ENCODE measurements around the gene ZFAND3.

The ZFAND3 gene

DNA sequence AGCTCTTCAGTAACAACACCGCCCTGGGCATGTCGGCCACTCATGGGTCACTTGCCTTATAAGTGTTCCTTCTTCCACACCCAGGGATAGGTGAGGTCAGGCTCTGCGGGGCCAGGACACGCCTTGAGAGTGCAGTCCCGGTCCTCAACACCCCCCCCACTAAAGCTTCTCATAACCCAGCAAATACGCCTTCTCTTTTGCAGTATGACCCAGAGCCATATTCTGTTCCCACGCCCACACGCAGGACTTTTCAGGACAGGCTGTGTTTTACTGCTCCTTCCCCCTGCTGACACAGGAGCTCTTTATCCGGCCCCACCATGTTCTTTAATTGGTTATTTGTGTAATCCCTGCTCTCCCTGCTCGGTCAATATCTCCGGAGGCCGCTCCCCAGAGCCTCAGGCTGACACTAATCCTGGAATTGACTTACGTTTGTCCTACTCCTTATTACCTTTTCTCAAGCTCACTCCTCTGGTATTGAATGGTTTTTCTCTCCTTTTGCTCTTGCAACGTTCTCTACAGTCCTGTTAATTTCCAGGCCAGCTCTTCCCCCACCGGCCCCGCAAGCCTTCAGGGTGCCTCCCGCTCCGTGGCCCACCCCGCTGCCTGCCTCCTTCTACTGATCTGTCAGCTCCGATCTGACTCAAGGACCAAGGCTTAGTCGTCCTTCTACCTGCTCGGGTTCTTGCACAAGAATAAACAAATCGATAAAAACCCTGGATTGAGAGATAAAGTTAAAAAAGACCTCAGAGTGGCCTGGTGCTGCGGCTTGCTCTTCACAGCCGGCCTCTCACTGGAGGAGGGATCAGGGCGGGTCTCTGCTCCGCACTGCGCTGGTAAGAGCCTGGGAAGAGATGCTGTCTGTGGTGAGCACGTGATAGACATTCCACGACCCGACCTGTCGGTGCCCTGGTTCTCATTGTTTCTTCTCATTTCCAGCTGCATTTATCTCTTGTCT lies 357.5 kb downstream of the ZFAND3 start:
- peak in 2 of 42 donors; percentile 1 to 15 for DNase-seq
- intact Hi-C loops (cut with DNase I), result no loop called here

DNA sequence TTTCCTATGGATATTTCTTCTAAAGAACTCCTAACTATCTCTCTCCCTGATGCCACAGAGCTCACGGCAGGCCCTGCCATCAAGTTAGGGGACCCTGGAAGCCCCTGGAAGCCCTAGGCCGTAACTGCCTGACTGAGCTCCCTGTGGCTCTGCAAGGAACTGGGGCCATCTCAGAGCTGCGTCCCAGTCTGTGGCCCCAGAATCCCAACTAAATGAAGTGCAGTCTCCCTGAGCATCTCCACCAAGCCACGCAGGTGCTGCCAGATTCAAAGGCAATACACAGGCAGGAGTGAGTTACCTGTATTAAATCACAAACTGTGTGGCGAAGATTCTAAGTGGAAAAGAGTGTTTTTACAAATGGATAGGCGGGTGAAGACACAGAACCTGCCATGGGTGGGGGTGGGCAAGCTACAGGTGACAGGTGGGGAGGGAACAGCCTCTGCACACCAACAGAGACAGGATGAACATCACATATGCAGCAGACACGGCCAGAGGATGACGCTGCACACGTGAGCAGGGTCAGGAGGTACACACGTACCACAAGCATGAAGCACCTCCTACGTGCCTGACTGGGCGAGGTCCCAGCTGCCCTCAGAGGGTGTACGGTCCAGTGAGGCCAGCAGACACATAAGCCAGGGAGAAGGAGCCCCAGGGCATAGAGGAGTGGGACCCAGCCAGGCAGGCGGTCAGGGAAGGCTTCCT lies 358.5 kb downstream of the ZFAND3 start:
- DNase-seq, result peak in 9 of 42 donors; percentile 1 to 18 (median 8)
- intact Hi-C loops (cut with DNase I), result no loop called here

DNA sequence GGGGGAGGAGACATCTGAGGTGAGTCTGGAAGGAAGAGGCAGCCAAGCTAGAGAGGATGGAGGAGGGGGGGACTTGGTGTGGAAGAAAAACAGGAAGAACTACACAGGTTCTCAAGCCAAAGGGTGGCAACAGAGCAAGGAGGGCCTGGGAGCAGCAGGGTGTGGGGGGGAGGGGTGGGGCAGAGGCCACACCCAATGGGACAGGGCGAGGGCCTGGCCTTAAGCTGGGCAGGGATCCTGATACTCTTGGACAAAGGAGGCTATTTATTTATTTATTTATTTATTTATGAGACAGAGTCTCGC lies 359.0 kb downstream of the ZFAND3 start:
- intact Hi-C loops (cut with DNase I), result no loop called here
- DNase-seq, result peak in 5 of 42 donors; percentile 2 to 24 (median 8)

DNA sequence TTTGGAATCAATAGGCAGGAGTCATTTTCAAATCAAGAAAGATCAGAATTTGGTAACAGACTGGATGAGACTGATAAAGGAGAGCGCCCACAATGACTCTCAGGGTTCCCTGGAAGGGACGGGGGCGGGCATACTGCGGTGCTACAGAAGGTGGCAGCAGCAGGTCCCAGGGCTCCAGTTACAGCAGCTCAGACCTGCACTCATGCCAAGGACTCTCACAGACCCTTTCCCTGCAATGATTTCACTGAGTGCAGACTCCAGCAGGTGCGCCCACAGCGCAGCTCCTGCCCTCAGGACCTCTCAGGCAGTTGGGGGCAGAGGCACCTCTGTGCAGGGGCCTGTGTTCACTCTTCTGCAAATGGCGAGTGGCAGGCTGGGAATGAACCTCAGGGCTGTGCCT lies 359.8 kb downstream of the ZFAND3 start:
- intact Hi-C loops (cut with DNase I), result no loop called here
- peak in 39 of 42 donors; percentile 36 to 84 (median 59) for DNase-seq

DNA sequence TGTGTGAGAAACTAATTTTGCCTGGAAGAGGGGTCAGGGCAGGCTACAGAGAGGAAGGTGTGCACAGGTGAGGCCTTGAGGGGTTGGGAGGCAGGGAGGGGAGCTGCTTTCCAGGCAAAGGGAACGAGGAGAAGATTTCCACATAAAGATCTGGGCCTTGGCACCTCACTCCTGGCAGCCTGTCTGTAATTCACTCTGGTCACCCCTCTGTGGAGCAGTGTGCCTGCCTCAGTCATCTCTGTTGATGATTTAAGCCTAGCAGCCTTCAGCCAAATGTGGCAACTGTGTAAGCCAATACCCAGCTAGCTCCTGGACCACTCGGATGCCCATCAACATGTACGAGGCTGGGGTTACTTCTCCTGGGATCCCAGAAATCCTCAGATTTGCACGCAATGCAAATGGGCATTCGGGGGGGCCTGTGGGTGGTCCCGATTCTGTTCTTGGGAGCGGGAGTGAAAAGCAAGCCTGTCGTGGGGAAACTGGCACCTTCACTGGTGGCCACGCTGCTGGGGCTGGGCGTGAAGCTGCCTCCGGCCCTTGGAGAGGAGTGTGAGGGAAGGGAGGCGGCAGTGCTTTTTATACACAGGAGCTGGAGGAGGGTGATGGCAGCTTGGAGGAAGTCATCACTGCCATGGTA lies 360.4 kb downstream of the ZFAND3 start:
- intact Hi-C loops (cut with DNase I), result no loop called here
- peak in 21 of 42 donors; percentile 1 to 38 (median 9) for DNase-seq

DNA sequence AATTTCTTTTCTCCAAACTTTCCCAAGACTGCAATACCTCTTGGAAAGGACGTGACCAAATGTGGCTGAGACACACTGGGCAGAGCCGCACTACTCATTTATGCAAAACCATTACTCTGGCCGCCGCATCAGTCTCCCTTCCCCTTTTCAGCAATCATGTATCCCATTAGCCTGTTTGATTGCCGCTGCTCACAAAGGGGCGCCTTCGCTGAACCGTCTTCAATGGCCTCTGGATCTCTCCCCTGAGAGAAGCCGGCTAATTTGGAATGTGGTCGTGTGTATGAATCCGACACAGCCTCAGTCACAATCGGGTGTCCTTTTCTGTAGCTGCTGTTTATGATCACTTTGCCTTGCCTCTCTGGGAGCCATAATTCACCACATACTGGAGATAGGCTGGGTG lies 361.1 kb downstream of the ZFAND3 start:
- intact Hi-C loops (cut with DNase I), result no loop called here
- DNase-seq, result peak in 22 of 42 donors; percentile 2 to 46 (median 12)

DNA sequence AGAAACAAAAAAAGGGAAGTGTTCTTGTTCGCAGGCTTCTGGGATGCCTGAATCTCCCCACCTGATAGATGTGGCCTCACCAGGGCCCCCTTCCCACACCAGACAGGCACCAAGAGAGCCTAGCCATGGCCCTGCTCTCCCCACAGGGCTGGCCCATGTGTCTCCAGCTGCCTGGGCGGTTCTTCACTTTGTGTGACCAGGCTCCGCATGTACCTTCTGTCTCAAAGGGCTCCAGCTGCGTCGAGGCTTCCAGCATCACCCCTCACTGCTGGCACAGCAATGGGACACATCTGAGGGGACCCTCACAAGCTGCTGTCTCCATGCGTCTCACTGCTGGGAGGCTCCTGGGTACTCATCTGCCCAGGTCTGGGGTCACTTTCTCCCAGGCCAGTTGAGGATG lies 362.9 kb downstream of the ZFAND3 start:
- intact Hi-C loops (cut with DNase I), result no loop called here
- peak in 14 of 42 donors; percentile 5 to 39 (median 13) for DNase-seq

DNA sequence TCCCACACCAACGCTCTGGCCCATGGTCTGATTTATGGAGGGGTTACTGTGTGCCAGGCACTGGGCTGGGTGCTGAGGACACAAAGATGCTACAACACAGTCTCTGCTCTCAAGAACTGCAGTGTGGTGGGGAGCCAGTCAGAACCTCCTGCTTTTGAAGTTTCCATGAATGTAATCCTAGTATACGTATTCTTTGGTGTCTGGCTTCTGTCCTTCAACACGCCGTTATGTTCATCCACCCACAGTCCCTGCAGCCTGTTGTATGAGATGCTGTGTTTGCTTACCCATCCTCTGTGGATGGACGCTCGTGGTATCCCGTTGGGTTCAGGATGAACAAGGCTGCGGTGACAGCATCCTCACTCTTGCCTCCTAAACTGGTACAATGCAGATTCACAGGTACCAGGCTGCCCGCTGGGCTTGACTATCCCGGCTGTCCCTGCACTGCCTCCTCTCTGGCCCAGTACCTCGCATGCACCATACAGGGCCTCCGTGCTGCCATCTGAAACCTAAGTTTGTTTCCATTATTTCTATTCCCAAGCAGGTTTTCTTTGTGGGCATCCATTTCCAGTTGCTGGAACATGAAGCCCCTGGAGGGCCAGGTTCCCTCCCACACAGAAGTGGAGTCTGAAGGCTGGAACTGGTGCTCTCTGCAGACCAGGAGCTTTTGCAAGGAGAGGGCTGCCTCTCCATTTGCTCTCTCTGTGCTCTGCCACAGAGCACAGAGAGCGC lies 364.5 kb downstream of the ZFAND3 start:
- intact Hi-C loops (cut with DNase I), result no loop called here

DNA sequence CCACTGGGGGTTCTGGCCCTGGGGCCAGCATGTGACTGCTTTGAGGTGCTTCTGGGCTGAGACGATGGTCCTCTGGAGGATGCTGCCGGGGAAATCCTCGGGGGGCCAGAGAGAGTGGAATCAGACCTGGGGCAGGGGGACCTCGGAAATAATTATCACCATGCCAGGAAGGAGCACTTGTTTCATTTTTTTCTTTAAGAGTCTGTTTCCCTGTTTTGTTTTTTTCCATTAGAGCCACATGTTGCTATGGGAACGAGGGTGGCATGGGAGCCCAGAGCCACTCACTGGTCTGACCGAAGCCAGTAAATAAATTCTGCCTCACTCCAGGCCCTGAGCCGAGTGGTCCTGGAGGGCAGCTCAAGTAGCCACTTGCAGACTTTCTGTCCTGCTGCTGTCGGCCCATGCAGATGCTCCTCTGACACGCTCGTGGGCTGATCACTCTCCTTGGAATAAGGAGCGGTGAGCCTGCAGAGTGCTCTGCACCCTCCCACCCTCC lies 365.1 kb downstream of the ZFAND3 start:
- intact Hi-C loops (cut with DNase I), result no loop called here
- DNase-seq, result peak in 18 of 42 donors; percentile 13 to 66 (median 38)

More for the DNA sequence above, 364.5 kb downstream of the ZFAND3 start:
- peak in 13 of 42 donors; percentile 3 to 33 (median 12) for DNase-seq

DNA sequence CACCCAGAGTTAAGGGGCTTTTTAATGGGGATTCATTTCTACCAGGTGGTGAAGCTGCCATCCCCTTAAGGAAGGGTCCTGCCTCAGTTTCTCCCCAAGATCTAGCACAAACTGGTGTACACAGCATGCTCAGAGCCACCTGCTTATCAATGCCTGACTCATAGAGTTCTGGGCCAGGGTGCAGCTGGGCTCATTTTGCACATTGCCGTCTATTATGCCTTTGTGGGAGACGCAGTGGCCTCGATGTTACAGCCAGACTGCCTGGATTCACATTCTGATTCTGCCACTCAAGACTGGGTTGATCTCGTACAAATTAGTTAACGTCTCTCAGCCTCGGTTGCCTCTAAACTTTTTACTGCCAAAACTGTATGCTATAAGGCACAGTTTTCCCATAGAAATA lies 365.7 kb downstream of the ZFAND3 start:
- intact Hi-C loops (cut with DNase I), result no loop called here
- peak in 30 of 42 donors; percentile 9 to 72 (median 50) for DNase-seq

DNA sequence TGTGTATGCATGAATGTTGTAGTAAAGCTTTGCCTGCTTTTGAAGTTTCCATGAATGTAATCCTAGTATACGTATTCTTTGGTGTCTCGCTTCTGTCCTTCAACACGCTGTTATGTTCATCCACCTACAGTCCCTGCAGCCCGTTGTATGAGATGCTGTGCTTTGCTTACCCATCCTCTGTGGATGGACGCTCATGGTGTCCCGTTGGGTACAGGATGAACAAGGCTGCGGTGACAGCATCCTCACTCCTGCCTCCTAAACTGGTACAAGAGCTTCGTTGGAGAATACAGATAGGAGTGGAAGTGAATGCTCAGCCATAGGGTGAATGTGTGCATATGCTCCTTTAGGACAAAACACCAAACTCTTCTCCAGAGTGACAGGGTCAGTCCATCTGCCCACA lies 366.2 kb downstream of the ZFAND3 start:
- intact Hi-C loops (cut with DNase I), result no loop called here
- peak in 12 of 42 donors; percentile 2 to 38 (median 18) for DNase-seq

DNA sequence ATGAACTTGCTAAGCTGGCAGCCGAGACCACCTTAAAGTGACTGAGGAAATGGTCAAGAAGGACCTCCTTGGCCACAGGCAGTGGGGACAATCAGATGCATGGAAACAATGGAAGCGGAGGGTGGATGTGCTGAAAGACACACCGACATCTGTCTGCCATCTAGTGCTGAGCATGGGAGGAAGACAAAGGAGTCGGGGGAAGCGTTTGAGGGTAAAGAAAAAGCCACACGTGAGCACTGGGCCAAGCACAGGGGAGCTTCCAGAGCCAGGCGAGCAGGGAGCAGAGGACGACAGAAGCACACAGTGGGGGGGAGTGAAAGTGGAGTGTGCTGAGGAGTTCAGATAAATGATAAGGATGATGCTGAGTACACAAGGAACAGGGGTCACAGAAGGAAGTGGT lies 367.8 kb downstream of the ZFAND3 start:
- peak in 12 of 42 donors; percentile 14 to 63 (median 31) for DNase-seq
- intact Hi-C loops (cut with DNase I), result no loop called here

DNA sequence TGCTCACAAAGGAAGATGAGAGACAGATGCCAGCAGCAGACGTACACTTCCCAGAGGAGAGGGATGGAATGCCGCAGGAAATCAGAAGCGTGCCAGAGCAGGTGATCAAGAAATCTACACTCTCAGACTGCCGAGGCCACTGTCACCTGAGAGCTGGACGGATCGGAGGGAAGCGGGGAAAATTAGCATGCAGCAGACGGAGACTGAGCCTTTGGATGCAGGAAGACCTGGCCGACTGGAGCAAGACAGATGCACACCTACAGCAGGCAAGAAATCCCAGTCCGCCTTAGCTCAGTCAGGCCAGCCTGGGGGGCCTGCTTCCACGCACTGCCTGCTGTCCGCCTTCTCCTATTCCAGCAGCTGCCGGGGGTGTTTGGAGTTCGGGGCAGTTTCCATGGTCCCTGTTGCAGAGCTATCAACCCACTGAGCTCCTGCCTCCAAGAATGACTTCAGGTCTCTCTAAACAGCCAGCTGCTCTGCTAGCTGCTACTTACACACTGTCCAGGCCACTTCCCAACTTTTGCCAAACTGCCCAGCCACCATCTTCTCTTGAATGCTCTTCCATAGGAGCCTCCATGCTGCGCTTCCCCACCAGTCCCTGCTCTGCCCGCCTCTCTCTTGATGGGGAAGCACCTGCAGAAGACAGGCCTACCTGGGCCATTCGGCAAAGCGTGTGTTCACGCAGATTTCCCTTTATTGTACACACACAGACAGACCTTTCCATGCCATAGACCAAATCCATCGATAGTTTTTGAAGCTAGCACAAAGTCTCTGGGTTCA lies 368.5 kb downstream of the ZFAND3 start:
- intact Hi-C loops (cut with DNase I), result no loop called here
- DNase-seq, result peak in 11 of 42 donors; percentile 5 to 41 (median 14)

DNA sequence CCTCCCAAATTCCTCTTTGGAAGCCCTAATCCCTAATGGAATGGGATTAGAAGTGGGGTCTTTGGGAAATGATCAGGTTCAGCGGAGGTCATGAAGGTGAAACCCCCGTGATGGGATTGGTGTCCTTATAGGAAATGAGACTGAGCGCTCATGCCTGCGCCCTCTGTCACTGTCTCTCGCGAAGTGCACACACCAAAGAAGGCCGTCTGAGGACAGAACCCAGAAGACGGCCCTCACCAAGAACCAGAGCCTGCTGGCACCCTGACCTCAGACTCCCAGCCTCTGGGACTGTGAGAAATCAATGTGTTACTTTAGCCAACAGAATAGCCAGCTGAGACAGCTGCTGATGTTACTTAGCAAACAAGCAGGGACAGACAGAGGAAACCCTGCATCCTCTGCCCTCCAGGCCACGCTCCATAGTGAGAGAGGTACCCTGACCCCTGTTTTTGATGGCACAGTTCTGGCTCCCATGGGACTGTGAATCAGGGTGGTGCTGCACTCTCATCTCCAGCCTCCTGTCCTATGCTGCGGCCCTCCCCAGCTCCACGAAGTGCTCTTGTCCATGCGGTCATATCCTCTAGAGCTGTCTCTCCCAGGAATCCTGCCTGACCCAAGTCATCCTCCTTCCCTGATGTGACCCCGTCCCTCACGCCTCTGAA lies 369.3 kb downstream of the ZFAND3 start:
- intact Hi-C loops (cut with DNase I), result no loop called here
- peak in 12 of 42 donors; percentile 3 to 37 (median 11) for DNase-seq

DNA sequence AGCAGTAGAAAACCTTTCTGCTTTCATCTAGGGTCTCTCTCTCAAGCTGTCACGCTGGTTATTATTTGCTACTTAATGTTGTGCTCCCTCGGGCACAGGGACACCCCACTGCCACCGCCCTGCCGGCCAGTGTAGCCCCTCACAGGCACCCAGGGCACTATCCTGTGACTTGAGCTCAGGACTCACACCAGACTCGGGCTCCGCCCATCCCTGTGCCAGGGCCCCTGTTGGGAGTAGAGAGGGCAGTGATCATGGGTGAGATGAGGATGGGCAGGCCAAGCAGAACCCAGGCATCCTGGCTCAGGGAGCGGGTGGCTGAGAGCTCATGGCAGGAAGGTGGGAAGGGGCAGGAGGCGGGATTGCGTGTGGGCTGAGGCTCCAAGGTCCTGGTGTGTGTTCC lies 371.9 kb downstream of the ZFAND3 start:
- peak in 6 of 42 donors; percentile 6 to 34 (median 17) for DNase-seq

DNA sequence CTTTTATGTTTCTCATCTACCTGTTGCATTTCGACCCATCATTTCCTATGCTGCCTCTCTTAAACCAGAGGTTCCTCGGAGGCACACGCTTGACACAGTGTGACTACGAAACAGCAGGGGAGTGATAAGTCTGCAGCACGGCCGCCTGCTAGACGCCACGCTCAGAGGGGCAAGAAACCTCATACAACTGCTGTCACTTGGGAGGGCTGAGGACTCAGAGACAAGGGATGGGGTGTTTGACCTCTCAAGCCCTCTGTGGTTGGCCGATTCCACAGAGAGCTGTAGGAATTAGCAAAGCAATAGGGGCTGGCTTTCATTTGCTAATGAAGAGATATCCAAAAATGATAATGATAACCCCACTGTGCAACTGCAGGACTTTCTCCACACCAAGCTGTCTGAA lies 372.5 kb downstream of the ZFAND3 start:
- DNase-seq, result peak in 5 of 42 donors; percentile 1 to 32 (median 11)
- intact Hi-C loops (cut with DNase I), result no loop called here

More for the DNA sequence above, 371.9 kb downstream of the ZFAND3 start:
- intact Hi-C loops (cut with DNase I), result no loop called here

DNA sequence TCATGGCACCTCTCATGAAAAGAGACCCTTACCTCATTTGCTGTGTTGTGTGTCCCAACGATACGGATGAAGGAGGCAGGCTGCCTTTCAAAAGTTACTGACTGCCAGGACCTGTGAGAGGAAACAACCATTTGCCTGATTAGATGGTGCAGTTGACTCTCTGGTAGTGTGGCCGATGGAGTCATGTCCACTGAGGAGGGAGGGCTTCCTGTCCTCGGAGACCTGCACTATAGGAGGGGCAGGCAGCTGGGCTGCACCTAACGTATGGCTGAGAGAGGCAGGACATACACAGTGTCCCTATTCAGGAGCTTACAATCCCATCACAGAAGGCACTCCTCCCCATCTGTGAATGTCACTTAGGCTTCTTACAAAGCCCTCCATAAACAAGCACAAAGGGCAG lies 373.0 kb downstream of the ZFAND3 start:
- intact Hi-C loops (cut with DNase I), result no loop called here
- peak in 5 of 42 donors; percentile 5 to 25 (median 12) for DNase-seq

Measured in head of caudate nucleus (tissue), 42 donors.